CD4-positive, alpha-beta T cell (primary cell): Measurements from ENCODE around the gene SOX15. TPM values are rescaled to one million over a fixed set of nuclear protein-coding genes. Genes with fewer than 3 reads are reported as not detected.

Source experiments
- ATAC-seq: fragments of 200-7000 bp; cut with Tn5 transposase; one replicate; pipeline ENCODE4 v1.10.0; 2022; ENCODE audit warnings: mild to moderate bottlenecking; ENCODE audit not compliant: poor library complexity
- CTCF ChIA-PET: fragments of 350-600 bp; sonication (Branson Sonifier 250); formaldehyde crosslinking; loops from one replicate; lab custom pipeline; 2021; ENCODE audit warnings: antibody characterized with exemption, inconsistent platforms; lab: Charles Lee
- POLR2A ChIA-PET: fragments of 350-600 bp; sonication (Branson Sonifier 250); formaldehyde crosslinking; loops from one replicate; lab custom pipeline; 2021; ENCODE audit warnings: antibody characterized with exemption, inconsistent platforms; lab: Charles Lee
- DNase-seq, 14 experiments: peaks; one replicate each; pipeline ENCODE4 v3.0.0-alpha.2; 2013 to 2020; ENCODE audit warnings: mixed read lengths in 2 of 14
- H3K27ac ChIP-seq, 2 donors: one replicate each; pipeline versions ENCODE4 v1.5.1 to v1.7.0; 2013; ENCODE audit warnings: low read length in 2 of 2, low read depth in 1 of 2, mild to moderate bottlenecking in 1 of 2
- H3K27me3 ChIP-seq, 2 experiments: 1 replicate in 1 of 2; 2 replicates in 1 of 2; pipeline versions ENCODE4 v1.6.1 to v1.7.0; 2013; ENCODE audit warnings: low read length in 2 of 2, control low read depth in 1 of 2, mild to moderate bottlenecking in 1 of 2, moderate library complexity in 1 of 2; ENCODE audit not compliant: insufficient read depth in 2 of 2, control insufficient read depth in 1 of 2
- H3K36me3 ChIP-seq: one replicate; pipeline ENCODE4 v1.6.1; 2013; ENCODE audit warnings: low read length, control low read depth; ENCODE audit not compliant: insufficient read depth
- H3K4me1 ChIP-seq: one replicate; pipeline ENCODE4 v1.6.1; 2013; ENCODE audit warnings: low read length, control low read depth; ENCODE audit not compliant: insufficient read depth
- H3K4me3 ChIP-seq: one replicate; pipeline ENCODE4 v1.5.1; 2013; ENCODE audit warnings: mild to moderate bottlenecking, low read length, moderate library complexity
- H3K9me3 ChIP-seq, 2 experiments: 1 replicate in 1 of 2; 2 replicates in 1 of 2; pipeline versions ENCODE4 v1.6.1 to v1.7.0; 2013; ENCODE audit warnings: low read length in 2 of 2, mild to moderate bottlenecking in 2 of 2, control low read depth in 1 of 2, moderate library complexity in 1 of 2; ENCODE audit not compliant: control insufficient read depth in 1 of 2, insufficient read depth in 1 of 2
- H3K27ac Mint-ChIP-seq: one replicate; pipeline ENCODE4 v1.8.0; 2020; ENCODE audit warnings: mixed read lengths
- H3K27me3 Mint-ChIP-seq: one replicate; pipeline ENCODE4 v1.8.0; 2021; ENCODE audit warnings: mixed read lengths
- H3K36me3 Mint-ChIP-seq: one replicate; pipeline ENCODE4 v1.8.0; 2021; ENCODE audit warnings: low read depth, mixed read lengths
- H3K4me1 Mint-ChIP-seq: one replicate; pipeline ENCODE4 v1.8.0; 2021; ENCODE audit warnings: low read depth, mixed read lengths
- H3K4me3 Mint-ChIP-seq: one replicate; pipeline ENCODE4 v1.8.0; 2020; ENCODE audit warnings: mild to moderate bottlenecking, mixed read lengths
- H3K9me3 Mint-ChIP-seq: one replicate; pipeline ENCODE4 v1.8.0; 2020; ENCODE audit warnings: mixed read lengths
- CTCF ChIP-seq: fragments of 200-600 bp; IDR thresholded peaks from one replicate; pipeline ENCODE4 v1.8.0; 2022; ENCODE audit warnings: antibody characterized with exemption, mild to moderate bottlenecking
- intact Hi-C, 2 experiments: fragments of 100-400 bp; cut with DNase I in 1 of 2; cut with micrococcal nuclease in 1 of 2; formaldehyde crosslinking; loops; one replicate each; pipeline versions ENCODE4 v1.15.1 to v1.9.0; 2023 to 2025; cut with DNase I, micrococcal nuclease
- total RNA-seq, 174 experiments: library from RNA in 2 of 174; stranded (reverse) in 2 of 174; gene quantifications; one replicate each; pipeline ENCODE4 v1.2.3 and lab custom pipeline; 2021 to 2026

SOX15 gene
- total RNA-seq, 2 experiments from 2014 or later, result 0.30 TPM; not detected in 1

GRCh38 chr17:7629939-7630571 lies 40.2 kb upstream of the SOX15 start, which contains the start of gene SHBG:
SHBG (plus strand) TSS chr17:7630135; CDS start chr17:7630173, 38 bp downstream.
- no peaks in the 10 kb centered on the region for H3K9me3 Mint-ChIP-seq
- peaks cover 20% of the 10 kb centered on the region for H3K4me1 Mint-ChIP-seq
- H3K4me3 ChIP-seq, result no peak within 1 kb of the TSS
- TF ChIP-seq CTCF, result no peak
- peak within 1 kb of the TSS; percentile 72 for H3K4me3 Mint-ChIP-seq
- CTCF ChIA-PET, result no interaction called here
- H3K36me3 Mint-ChIP-seq, result peaks cover 13% of the 10 kb centered on the region
- H3K27ac Mint-ChIP-seq, result no peak within 1 kb of the TSS
- H3K4me1 ChIP-seq, result peaks cover 21% of the 10 kb centered on the region
- no peak for DNase-seq
- H3K27ac ChIP-seq, result no peak within 1 kb of the TSS
- no peaks in the 10 kb centered on the region for H3K27me3 ChIP-seq
- intact Hi-C loops, result loop anchor here in 1 of 2 experiments (5.0 kb wide), 1 partner anchor 57 kb away; the partner anchor contains the start of genes TP53 and WRAP53
- H3K9me3 ChIP-seq, result no peaks in the 10 kb centered on the region
- ATAC-seq, result no peak
- H3K36me3 ChIP-seq, result no peaks in the 10 kb centered on the region
- no peaks in the 10 kb centered on the region for H3K27me3 Mint-ChIP-seq
- POLR2A ChIA-PET, result interaction anchor here (1.4 to 2.0 kb wide), 2 partner anchors 56 to 57 kb away, joined by 7 to 10 read pairs; partner anchors contain the start of gene TP53

GRCh38 chr17:7627250-7628121 lies 37.6 kb upstream of the SOX15 start, which contains the start of gene SAT2:
SAT2 (minus strand) TSS chr17:7627821; CDS start chr17:7627635, 186 bp downstream.
- Mint-ChIP-seq H3K9me3 (no peaks in the 10 kb centered on the region), H3K36me3 (peaks cover 13% of the 10 kb centered on the region), H3K4me3 (peak within 1 kb of the TSS; percentile 95), H3K27me3 (no peaks in the 10 kb centered on the region), H3K4me1 (peaks cover 20% of the 10 kb centered on the region), H3K27ac (peak within 1 kb of the TSS; percentile 82)
- no peaks in the 10 kb centered on the region for H3K9me3 ChIP-seq
- H3K36me3 ChIP-seq, result no peaks in the 10 kb centered on the region
- no peaks in the 10 kb centered on the region for H3K27me3 ChIP-seq
- H3K27ac ChIP-seq, result peak within 1 kb of the TSS; percentile 67 to 72
- TF ChIP-seq CTCF, result no peak
- H3K4me3 ChIP-seq, result peak within 1 kb of the TSS; percentile 95
- H3K4me1 ChIP-seq, result peaks cover 21% of the 10 kb centered on the region
- ChIA-PET CTCF (interaction anchor here (0.6 to 1.9 kb wide), 6 partner anchors 10 to 363 kb away, joined by 3 to 16 read pairs (median 4); partner anchors contain the start of genes FXR2, MPDU1 and TP53), POLR2A (interaction anchor here (0.6 to 3.5 kb wide), 26 partner anchors 8 to 592 kb away, joined by 3 to 119 read pairs (median 4); partner anchors contain the start of genes ACAP1, ATP1B2, CTDNEP1 and FXR2)
- intact Hi-C loops, result no loop called here
- peak; percentile 84 for ATAC-seq
- DNase-seq, result peak; percentile 66 to 93 (median 81)

- Mint-ChIP-seq H3K9me3 (no peaks in the 10 kb centered on the region), H3K36me3 (peaks cover 13% of the 10 kb centered on the region), H3K4me3 (peak overlapping the region; percentile 95), H3K27ac (peak overlapping the region; percentile 82), H3K4me1 (peaks cover 20% of the 10 kb centered on the region), H3K27me3 (no peaks in the 10 kb centered on the region)
- Histone ChIP-seq H3K27ac (peak overlapping the region in 1 of 2 donors; percentile 67), H3K4me1 (peaks cover 21% of the 10 kb centered on the region), H3K27me3 (no peaks in the 10 kb centered on the region), H3K4me3 (peak overlapping the region; percentile 95), H3K9me3 (no peaks in the 10 kb centered on the region), H3K36me3 (no peaks in the 10 kb centered on the region)
- CTCF ChIA-PET, result interaction anchor here (1.1 to 1.9 kb wide), 4 partner anchors 12 to 61 kb away, joined by 3 to 16 read pairs (median 8); partner anchors contain the start of genes FXR2, MPDU1 and TP53
- POLR2A ChIA-PET, result interaction anchor here (0.7 to 3.5 kb wide), 10 partner anchors 10 to 290 kb away, joined by 3 to 119 read pairs (median 6); partner anchors contain the start of genes ACAP1, ATP1B2, FXR2 and MPDU1
- DNase-seq (no peak), ATAC-seq (no peak)
- intact Hi-C loops, result no loop called here
- TF ChIP-seq CTCF, result no peak
These were observed 37.0 kb upstream of the SOX15 start for GRCh38 chr17:7626956-7627249.
